Stromal cell of bone marrow (primary cell): Measurements from ENCODE around the gene PGP.

Source experiments
- DNase-seq: peaks from one replicate; pipeline ENCODE4 v3.0.0-alpha.2; 2012; ENCODE audit warnings: low read depth

PGP gene

GRCh38 chr16:2237102-2237482 is 22.5 kb upstream of the PGP start:
- DNase-seq: no peak

GRCh38 chr16:2236337-2237101 is 21.9 kb upstream of the PGP start, which contains the start of gene DNASE1L2:
Gene DNASE1L2 (plus strand): TSS chr16:2236444. CDS start chr16:2236817, 373 bp downstream.
- DNase-seq: no peak

- no peak for DNase-seq
Observed at GRCh38 chr16:2235695-2236336, 21.2 kb upstream of the PGP start.

GRCh38 chr16:2235234-2235651 is 20.6 kb upstream of the PGP start:
- no peak for DNase-seq

- DNase-seq: no peak
Observed at GRCh38 chr16:2234813-2235170, 20.2 kb upstream of the PGP start.

GRCh38 chr16:2233872-2234812 is 19.5 kb upstream of the PGP start:
- no peak for DNase-seq

GRCh38 chr16:2233046-2233775 is 18.6 kb upstream of the PGP start:
- no peak for DNase-seq

GRCh38 chr16:2232094-2232990 is 17.7 kb upstream of the PGP start:
- DNase-seq: no peak

- no peak for DNase-seq
Observed at GRCh38 chr16:2231016-2231931, 16.6 kb upstream of the PGP start.

- no peak for DNase-seq
Observed at GRCh38 chr16:2230376-2230775, 15.7 kb upstream of the PGP start.

GRCh38 chr16:2229632-2230250 is 15.1 kb upstream of the PGP start:
- no peak for DNase-seq

GRCh38 chr16:2229091-2229490 is 14.5 kb upstream of the PGP start:
- no peak for DNase-seq

- DNase-seq: no peak
Observed at GRCh38 chr16:2228161-2228824, 13.7 kb upstream of the PGP start.

- DNase-seq: no peak
Observed at GRCh38 chr16:2226918-2227317, 12.3 kb upstream of the PGP start.

GRCh38 chr16:2226245-2226793 is 11.7 kb upstream of the PGP start:
- no peak for DNase-seq

- DNase-seq: no peak
Observed at GRCh38 chr16:2223942-2224486, 9.4 kb upstream of the PGP start.

- DNase-seq: peak; percentile 98
Observed at GRCh38 chr16:2223221-2223941, 8.7 kb upstream of the PGP start, which contains the start of gene E4F1. Gene E4F1 (plus strand): TSS chr16:2223591. CDS start chr16:2223614, 23 bp downstream.
